ENCODE measurements around the gene EFNA4. TPM values are rescaled to one million over a fixed set of nuclear protein-coding genes. Genes with fewer than 3 reads are reported as not detected.

Gene EFNA4
- total RNA-seq, 1 experiment from 2014 or later, result 14.5 TPM

- Histone ChIP-seq H3K9me2 (replicated peaks; ENCODE audit: insufficient read depth, low read length) (no peaks in the 10 kb centered on the region), H2AFZ (ENCODE audit: low read length) (no peak overlapping the region), H3K79me2 (ENCODE audit: low read length) (peaks cover 11% of the 10 kb centered on the region), H3K27me3 (ENCODE audit: low read length) (no peaks in the 10 kb centered on the region), H3K4me1 (ENCODE audit: low read length) (peaks cover 37% of the 10 kb centered on the region), H3K9ac (ENCODE audit: low read length) (peak overlapping the region; percentile 82), H4K20me1 (ENCODE audit: insufficient read depth, low read depth, low read length) (0 out of 2 replicates have a peak, but pooled peaks cover 4% of the 10 kb centered on the region), H3K27ac (ENCODE audit: low read length) (peak overlapping the region; percentile 40; the same call in 1 of the 2 replicates), H3K9me3 (ENCODE audit: low read length) (no peaks in the 10 kb centered on the region), H3K4me2 (ENCODE audit: low read depth, low read length, poor library complexity, severe bottlenecking) (peak overlapping the region; percentile 95), H3K36me3 (ENCODE audit: insufficient read depth, low read length) (no peaks in the 10 kb centered on the region), H3K4me3 (ENCODE audit: low read length) (peak overlapping the region; percentile 85)
- DNase-seq, result peak; percentile 68
Measured at GRCh38 chr1:155064111-155064831, 731 bp downstream of the EFNA4 start.

DNA sequence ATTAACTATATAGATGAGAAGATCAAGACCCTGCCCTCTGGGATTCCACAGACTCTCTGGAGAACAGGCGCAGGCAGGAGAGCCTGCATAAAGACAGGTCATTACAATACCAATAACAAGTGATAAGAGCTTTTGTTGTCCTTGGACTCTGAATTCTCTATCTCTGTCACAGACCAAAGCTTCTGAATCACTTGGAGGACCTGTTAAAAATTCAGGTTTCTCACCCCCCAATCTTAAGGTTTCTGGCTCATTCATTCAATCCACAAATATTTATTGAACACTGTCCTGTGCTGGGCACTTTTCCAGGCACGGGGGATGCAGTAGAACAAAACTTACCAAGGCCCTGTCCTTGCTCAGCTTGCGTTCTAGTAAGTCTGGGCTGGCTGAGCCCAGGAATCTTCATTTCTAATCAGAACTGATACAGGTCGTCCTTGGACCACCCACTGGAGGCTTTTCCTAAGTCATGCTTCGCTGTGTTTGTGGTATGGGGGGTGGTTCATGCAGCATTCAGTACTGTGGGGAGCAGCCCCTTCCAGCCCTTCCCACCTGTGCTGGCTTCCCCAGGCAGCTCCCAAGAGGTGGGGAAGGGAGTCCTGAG lies 1.4 kb downstream of the EFNA4 start:
- H2AFZ ChIP-seq (ENCODE audit: low read length), result no peak overlapping the region
- H3K9me3 ChIP-seq (ENCODE audit: low read length), result no peaks in the 10 kb centered on the region
- peak overlapping the region; percentile 95 for H3K4me2 ChIP-seq (ENCODE audit: low read depth, low read length, poor library complexity, severe bottlenecking)
- peaks cover 44% of the 10 kb centered on the region for H3K4me1 ChIP-seq (ENCODE audit: low read length)
- peak overlapping the region; percentile 82 for H3K9ac ChIP-seq (ENCODE audit: low read length)
- peaks cover 11% of the 10 kb centered on the region for H3K79me2 ChIP-seq (ENCODE audit: low read length)
- H3K36me3 ChIP-seq (ENCODE audit: insufficient read depth, low read length), result no peaks in the 10 kb centered on the region
- H3K27ac ChIP-seq (ENCODE audit: low read length), result no peak overlapping the region
- H4K20me1 ChIP-seq (ENCODE audit: insufficient read depth, low read depth, low read length), result 0 out of 2 replicates have a peak, but pooled peaks cover 4% of the 10 kb centered on the region
- no peaks in the 10 kb centered on the region for H3K9me2 ChIP-seq (replicated peaks; ENCODE audit: insufficient read depth, low read length)
- no peaks in the 10 kb centered on the region for H3K27me3 ChIP-seq (ENCODE audit: low read length)
- H3K4me3 ChIP-seq (ENCODE audit: low read length), result peak overlapping the region; percentile 85
- DNase-seq, result no peak

DNA sequence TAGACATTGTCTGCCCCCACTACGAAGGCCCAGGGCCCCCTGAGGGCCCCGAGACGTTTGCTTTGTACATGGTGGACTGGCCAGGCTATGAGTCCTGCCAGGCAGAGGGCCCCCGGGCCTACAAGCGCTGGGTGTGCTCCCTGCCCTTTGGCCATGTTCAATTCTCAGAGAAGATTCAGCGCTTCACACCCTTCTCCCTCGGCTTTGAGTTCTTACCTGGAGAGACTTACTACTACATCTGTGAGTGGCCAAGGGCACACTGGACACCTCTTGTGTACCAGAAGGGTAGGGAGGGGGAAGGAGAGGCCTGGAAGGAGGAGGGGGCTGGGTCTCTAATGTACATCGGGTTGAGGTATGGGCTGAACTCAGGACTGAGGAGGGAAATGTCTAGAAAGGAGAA lies 3.2 kb downstream of the EFNA4 start:
- Histone ChIP-seq H3K36me3 (ENCODE audit: insufficient read depth, low read length) (no peaks in the 10 kb centered on the region), H3K9me2 (replicated peaks; ENCODE audit: insufficient read depth, low read length) (no peaks in the 10 kb centered on the region), H2AFZ (ENCODE audit: low read length) (no peak overlapping the region), H3K79me2 (ENCODE audit: low read length) (peaks cover 11% of the 10 kb centered on the region), H3K9me3 (ENCODE audit: low read length) (no peaks in the 10 kb centered on the region), H3K4me2 (ENCODE audit: low read depth, low read length, poor library complexity, severe bottlenecking) (no peak overlapping the region), H3K4me3 (ENCODE audit: low read length) (no peak overlapping the region), H3K27ac (ENCODE audit: low read length) (no peak overlapping the region), H3K4me1 (ENCODE audit: low read length) (peaks cover 55% of the 10 kb centered on the region), H3K27me3 (ENCODE audit: low read length) (no peaks in the 10 kb centered on the region), H4K20me1 (ENCODE audit: insufficient read depth, low read depth, low read length) (0 out of 2 replicates have a peak, but pooled peaks cover 4% of the 10 kb centered on the region), H3K9ac (ENCODE audit: low read length) (no peak overlapping the region)
- DNase-seq, result no peak

- Histone ChIP-seq H3K27ac (ENCODE audit: low read length) (no peak overlapping the region), H3K9ac (ENCODE audit: low read length) (no peak overlapping the region), H2AFZ (ENCODE audit: low read length) (no peak overlapping the region), H3K36me3 (ENCODE audit: insufficient read depth, low read length) (no peaks in the 10 kb centered on the region), H3K79me2 (ENCODE audit: low read length) (peaks cover 11% of the 10 kb centered on the region), H3K9me3 (ENCODE audit: low read length) (no peaks in the 10 kb centered on the region), H3K4me3 (ENCODE audit: low read length) (no peak overlapping the region), H3K4me1 (ENCODE audit: low read length) (peaks cover 46% of the 10 kb centered on the region), H4K20me1 (ENCODE audit: insufficient read depth, low read depth, low read length) (0 out of 2 replicates have a peak, but pooled peaks cover 5% of the 10 kb centered on the region), H3K9me2 (replicated peaks; ENCODE audit: insufficient read depth, low read length) (no peaks in the 10 kb centered on the region), H3K4me2 (ENCODE audit: low read depth, low read length, poor library complexity, severe bottlenecking) (no peak overlapping the region), H3K27me3 (ENCODE audit: low read length) (no peaks in the 10 kb centered on the region)
- DNase-seq, result no peak
Measured at GRCh38 chr1:155068599-155068998, 5.1 kb downstream of the EFNA4 start.

- H3K9me2 ChIP-seq (replicated peaks; ENCODE audit: insufficient read depth, low read length), result no peaks in the 10 kb centered on the region
- H3K9ac ChIP-seq (ENCODE audit: low read length), result 0 out of 2 replicates have a peak overlapping the region, but pooled peaks have one; percentile 29
- no peaks in the 10 kb centered on the region for H3K9me3 ChIP-seq (ENCODE audit: low read length)
- H3K27me3 ChIP-seq (ENCODE audit: low read length), result no peaks in the 10 kb centered on the region
- no peak overlapping the region for H3K27ac ChIP-seq (ENCODE audit: low read length)
- H3K36me3 ChIP-seq (ENCODE audit: insufficient read depth, low read length), result no peaks in the 10 kb centered on the region
- no peak for DNase-seq
- peaks cover 40% of the 10 kb centered on the region for H3K4me1 ChIP-seq (ENCODE audit: low read length)
- H4K20me1 ChIP-seq (ENCODE audit: insufficient read depth, low read depth, low read length), result 0 out of 2 replicates have a peak, but pooled peaks cover 5% of the 10 kb centered on the region
- H3K79me2 ChIP-seq (ENCODE audit: low read length), result peaks cover 4% of the 10 kb centered on the region
- no peak overlapping the region for H2AFZ ChIP-seq (ENCODE audit: low read length)
- peak overlapping the region; percentile 57; the same call in 1 of the 2 replicates for H3K4me3 ChIP-seq (ENCODE audit: low read length)
- peak overlapping the region; percentile 71 for H3K4me2 ChIP-seq (ENCODE audit: low read depth, low read length, poor library complexity, severe bottlenecking)
Measured at GRCh38 chr1:155069551-155070157, 6.1 kb downstream of the EFNA4 start.

- DNase-seq, result no peak
- no peaks in the 10 kb centered on the region for H3K36me3 ChIP-seq (ENCODE audit: insufficient read depth, low read length)
- H3K4me2 ChIP-seq (ENCODE audit: low read depth, low read length, poor library complexity, severe bottlenecking), result peak overlapping the region; percentile 71
- H3K9me3 ChIP-seq (ENCODE audit: low read length), result no peaks in the 10 kb centered on the region
- H3K27me3 ChIP-seq (ENCODE audit: low read length), result no peaks in the 10 kb centered on the region
- peak overlapping the region; percentile 66 for H3K9ac ChIP-seq (ENCODE audit: low read length)
- peak overlapping the region; percentile 57 for H3K4me3 ChIP-seq (ENCODE audit: low read length)
- no peak overlapping the region for H2AFZ ChIP-seq (ENCODE audit: low read length)
- peaks cover 39% of the 10 kb centered on the region for H3K4me1 ChIP-seq (ENCODE audit: low read length)
- 0 out of 2 replicates have a peak, but pooled peaks cover under 1% of the 10 kb centered on the region for H3K79me2 ChIP-seq (ENCODE audit: low read length)
- no peak overlapping the region for H3K27ac ChIP-seq (ENCODE audit: low read length)
- H3K9me2 ChIP-seq (replicated peaks; ENCODE audit: insufficient read depth, low read length), result no peaks in the 10 kb centered on the region
- H4K20me1 ChIP-seq (ENCODE audit: insufficient read depth, low read depth, low read length), result 0 out of 2 replicates have a peak, but pooled peaks cover 5% of the 10 kb centered on the region
Measured at GRCh38 chr1:155070158-155070621, 6.7 kb downstream of the EFNA4 start.

- no peaks in the 10 kb centered on the region for H3K27me3 ChIP-seq (ENCODE audit: low read length)
- H3K4me1 ChIP-seq (ENCODE audit: low read length), result peaks cover 39% of the 10 kb centered on the region
- peak overlapping the region; percentile 57 for H3K4me3 ChIP-seq (ENCODE audit: low read length)
- no peaks in the 10 kb centered on the region for H3K36me3 ChIP-seq (ENCODE audit: insufficient read depth, low read length)
- H3K9ac ChIP-seq (ENCODE audit: low read length), result peak overlapping the region; percentile 66
- no peaks in the 10 kb centered on the region for H3K79me2 ChIP-seq (ENCODE audit: low read length)
- peak overlapping the region; percentile 53; the same call in 1 of the 2 replicates for H2AFZ ChIP-seq (ENCODE audit: low read length)
- no peak overlapping the region for H3K27ac ChIP-seq (ENCODE audit: low read length)
- peak; percentile 93 for DNase-seq
- H3K9me2 ChIP-seq (replicated peaks; ENCODE audit: insufficient read depth, low read length), result no peaks in the 10 kb centered on the region
- H4K20me1 ChIP-seq (ENCODE audit: insufficient read depth, low read depth, low read length), result 0 out of 2 replicates have a peak, but pooled peaks cover 5% of the 10 kb centered on the region
- no peaks in the 10 kb centered on the region for H3K9me3 ChIP-seq (ENCODE audit: low read length)
- H3K4me2 ChIP-seq (ENCODE audit: low read depth, low read length, poor library complexity, severe bottlenecking), result peak overlapping the region; percentile 71
Measured at GRCh38 chr1:155070721-155071569, 7.4 kb downstream of the EFNA4 start.

Data from Karpas-422 (cell line).